DOHH2 (cell line): ENCODE data around the gene BCKDHA.

Experiments
- CTCF ChIP-seq: fragments of 200-600 bp; sonication (generic); IDR thresholded peaks from one replicate; pipeline ENCODE4 v1.5.1; 2014; ENCODE audit warnings: antibody characterized with exemption, mild to moderate bottlenecking, low read depth, low read length; ENCODE audit not compliant: poor library complexity, severe bottlenecking
- EZH2phosphoT487 ChIP-seq: fragments of 200-600 bp; sonication (generic); IDR thresholded peaks from 2 replicates; pipeline ENCODE4 v1.6.1; 2017; ENCODE audit warnings: borderline replicate concordance, mild to moderate bottlenecking, antibody characterized with exemption, low read length, moderate library complexity, mixed read lengths

- TF ChIP-seq CTCF = no peak
- no peak for TF ChIP-seq EZH2phosphoT487
Measured at GRCh38 chr19:41362143-41362847, 35.3 kb upstream of the BCKDHA start.
